Left lobe of liver (tissue), 2 donors: ENCODE data around the gene LMO7. TPM values are rescaled to one million over a fixed set of nuclear protein-coding genes. Genes with fewer than 3 reads are reported as not detected.
A peak's percentile ranks its signal among the peaks of the same experiment; 100 is the strongest.

ENCODE experiments used
- ATAC-seq: fragments of 200-7000 bp; cut with Tn5 transposase; one replicate; pipeline ENCODE4 v1.9.1; 2020; ENCODE audit warnings: mild to moderate bottlenecking, moderate library complexity
- DNase-seq: peaks from one replicate; pipeline ENCODE4 v3.0.0-alpha.2; 2020; ENCODE audit warnings: low spot score
- total RNA-seq: library from RNA; stranded (reverse); gene quantifications from one replicate; pipeline ENCODE4 v1.2.1, GENCODE V29; 2021
- donor health status: DM: no; HTN: no; CAD: no; lungs with moderate emphysema.
- donor health status: DM: no; HTN: yes; CAD: no.

LMO7 gene
- total RNA-seq, 1 donor from 2014 or later = 52.0 TPM

DNA sequence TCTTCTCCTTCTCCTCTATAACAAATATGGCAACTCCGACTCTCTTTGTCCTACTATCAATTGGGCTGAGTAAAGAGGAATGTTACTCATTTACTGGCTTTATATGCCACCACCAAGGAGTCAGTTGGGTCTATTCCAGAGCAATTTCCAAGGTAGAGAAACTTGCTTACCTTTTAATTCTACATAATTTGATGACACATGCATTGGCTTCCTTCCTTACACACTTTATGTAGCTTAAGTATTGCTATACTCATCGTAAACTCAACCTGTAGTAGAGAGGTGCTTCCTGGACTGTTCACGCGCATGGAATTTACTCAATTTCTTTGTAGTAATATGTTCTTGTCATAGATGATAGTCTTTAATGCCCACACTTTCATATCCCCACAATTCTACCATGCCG lies 160.7 kb downstream of the LMO7 start:
- no peak for ATAC-seq
- no peak for DNase-seq

DNA sequence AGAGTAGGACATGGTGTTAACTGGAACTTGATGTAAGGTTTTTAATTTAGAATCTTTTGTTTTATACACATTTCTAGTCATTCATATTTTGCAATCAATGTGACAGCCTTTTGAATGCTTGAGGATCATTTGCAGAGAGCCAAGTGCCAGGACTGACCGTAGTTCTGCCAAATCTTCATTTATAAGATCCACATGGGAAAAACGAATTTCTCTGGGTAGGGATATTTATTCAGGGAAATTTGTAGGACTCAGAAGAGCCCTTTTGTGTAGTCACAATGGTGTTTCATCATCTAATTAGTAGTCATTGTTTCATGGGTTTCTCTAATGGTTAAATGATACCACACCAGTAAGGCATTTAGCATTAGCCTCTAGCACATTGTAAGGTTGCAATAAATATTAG lies 161.1 kb downstream of the LMO7 start:
- no peak for DNase-seq
- no peak for ATAC-seq

DNA sequence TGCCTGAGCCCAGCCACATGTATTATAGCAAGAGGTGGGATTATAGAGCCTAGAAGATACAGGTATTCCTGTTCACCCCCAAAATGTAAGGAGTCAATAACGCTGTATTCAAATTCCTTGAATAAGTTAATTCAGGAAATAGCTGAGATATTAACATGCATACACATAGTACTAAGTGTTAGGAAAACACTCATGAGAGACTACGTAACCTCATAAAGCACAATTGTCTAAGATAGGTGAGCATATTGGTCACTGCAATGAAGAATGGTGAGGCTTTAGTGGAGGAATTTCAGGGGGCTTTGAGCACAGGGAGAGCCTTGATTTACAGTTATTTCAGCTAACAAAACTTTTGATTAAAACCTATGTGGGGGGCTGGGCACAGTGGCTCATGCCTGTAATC lies 161.6 kb downstream of the LMO7 start:
- DNase-seq (no peak), ATAC-seq (no peak)

- DNase-seq (no peak), ATAC-seq (peak; percentile 82)
These were observed 162.5 kb downstream of the LMO7 start for GRCh38 chr13:75798353-75799255.

GRCh38 chr13:75800545-75800944 lies 164.4 kb downstream of the LMO7 start:
- ATAC-seq = no peak
- no peak for DNase-seq

DNA sequence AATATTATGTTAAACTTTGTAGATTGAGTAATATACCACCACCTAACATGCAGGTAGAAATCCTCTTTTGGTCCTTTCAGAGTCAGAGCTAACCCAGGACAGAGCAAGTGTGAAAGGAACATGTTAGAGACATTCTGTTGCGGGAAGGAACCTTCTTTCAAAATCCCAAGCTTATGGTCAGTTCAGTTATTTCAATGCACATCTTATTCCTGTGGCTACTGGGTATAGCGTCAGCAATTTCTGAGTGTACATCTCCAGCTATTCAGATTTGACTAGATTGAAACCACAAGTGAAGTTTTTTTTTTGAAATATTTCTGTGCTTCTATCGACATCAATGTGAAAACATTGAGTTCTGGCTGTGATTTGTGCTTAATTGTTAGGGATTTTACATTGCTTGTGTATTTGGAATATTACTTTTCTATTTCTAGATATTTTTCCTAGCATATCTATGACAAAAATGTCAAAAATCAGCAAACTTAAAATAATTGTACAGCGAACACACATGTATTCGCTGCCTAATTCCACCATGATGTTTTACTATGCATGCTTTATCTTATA lies 165.3 kb downstream of the LMO7 start:
- ATAC-seq = no peak
- no peak for DNase-seq

- no peak for ATAC-seq
- no peak for DNase-seq
These were observed 166.0 kb downstream of the LMO7 start for GRCh38 chr13:75802161-75802560.

DNA sequence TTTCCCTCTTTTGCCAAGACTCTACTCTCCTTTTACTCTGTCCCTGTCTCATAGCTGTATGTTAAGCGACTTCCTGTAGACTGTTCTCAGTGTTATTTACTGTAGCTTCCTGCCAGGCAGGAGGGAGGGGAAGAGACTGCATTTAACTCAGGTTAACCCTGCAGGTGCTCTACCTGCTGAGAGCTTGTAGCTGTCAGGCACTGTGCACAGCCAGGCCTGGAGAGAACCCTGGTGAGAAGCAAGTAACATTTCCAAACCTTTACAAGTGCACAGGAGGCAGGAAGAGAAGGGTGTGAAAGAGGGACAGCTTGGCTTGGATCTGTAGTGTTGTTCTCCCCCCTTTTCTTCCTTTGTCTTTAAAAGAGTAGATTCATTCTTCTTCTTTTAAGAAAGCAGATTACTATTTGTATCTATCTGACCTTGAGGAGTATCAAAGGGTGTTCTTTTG lies 167.1 kb downstream of the LMO7 start:
- ATAC-seq = peak; percentile 33
- DNase-seq = no peak

DNA sequence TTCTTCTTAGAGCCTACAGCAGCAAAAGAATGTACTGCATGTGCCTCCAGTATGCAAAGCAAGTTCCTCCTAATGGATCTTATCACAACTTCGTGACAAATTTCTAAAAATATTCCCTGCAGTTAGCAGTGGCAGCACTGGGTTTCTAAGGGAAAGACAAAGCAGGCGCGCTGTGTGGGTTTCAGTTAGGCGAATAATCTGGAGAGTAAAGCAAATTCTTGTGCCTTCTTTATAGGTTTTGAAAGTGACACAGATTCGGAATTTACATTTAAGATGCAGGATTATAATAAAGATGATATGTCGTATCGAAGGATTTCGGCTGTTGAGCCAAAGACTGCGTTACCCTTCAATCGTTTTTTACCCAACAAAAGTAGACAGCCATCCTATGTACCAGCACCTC lies 167.9 kb downstream of the LMO7 start:
- ATAC-seq (no peak), DNase-seq (no peak)

- ATAC-seq (no peak), DNase-seq (no peak)
These were observed 168.5 kb downstream of the LMO7 start for GRCh38 chr13:75804605-75805004.

DNA sequence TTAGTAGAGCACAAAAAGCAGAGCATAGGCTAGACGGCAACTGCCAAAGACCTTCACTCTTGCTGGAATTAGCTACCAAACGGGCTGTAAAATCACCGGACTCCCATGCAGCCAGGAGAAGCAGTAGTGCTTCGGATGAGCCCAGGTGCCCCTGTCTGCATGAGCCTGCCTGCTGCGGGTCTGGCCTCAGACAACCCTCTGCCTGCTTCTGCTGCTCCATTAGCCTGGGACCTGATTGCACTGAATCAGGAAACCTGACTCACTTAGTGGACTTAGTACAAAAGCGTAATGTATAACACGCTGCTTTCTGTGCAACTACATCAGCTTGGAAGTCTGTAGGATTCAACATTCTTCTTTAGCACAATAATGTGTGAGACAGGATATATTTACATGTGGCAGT lies 170.0 kb downstream of the LMO7 start:
- ATAC-seq = no peak

GRCh38 chr13:75811361-75811760 lies 175.2 kb downstream of the LMO7 start:
- no peak for ATAC-seq
- no peak for DNase-seq

More for the DNA sequence above, 170.0 kb downstream of the LMO7 start:
- no peak for DNase-seq

DNA sequence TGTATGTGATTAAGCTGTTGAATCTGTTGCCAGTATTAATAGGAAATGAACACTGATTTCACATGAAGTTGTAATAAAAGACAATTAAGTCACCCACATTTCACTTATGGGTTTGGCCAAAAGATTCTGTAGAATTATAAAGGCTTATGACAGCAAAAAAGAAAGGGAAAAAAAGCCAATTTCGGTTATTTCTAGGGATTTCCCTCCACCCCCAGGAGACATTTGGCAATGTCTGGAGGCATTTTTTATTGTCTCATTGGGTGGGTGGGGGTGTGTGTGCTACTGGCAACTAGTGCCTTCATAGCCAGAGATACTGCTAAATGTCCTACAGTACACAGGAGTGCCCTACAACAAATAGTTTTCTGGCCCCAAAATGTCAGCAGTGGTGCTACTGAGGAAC lies 175.7 kb downstream of the LMO7 start:
- DNase-seq (no peak), ATAC-seq (no peak)

- DNase-seq = no peak
- ATAC-seq = no peak
These were observed 176.6 kb downstream of the LMO7 start for GRCh38 chr13:75812751-75813181.

- ATAC-seq = no peak
- no peak for DNase-seq
These were observed 177.2 kb downstream of the LMO7 start for GRCh38 chr13:75813323-75813722.

DNA sequence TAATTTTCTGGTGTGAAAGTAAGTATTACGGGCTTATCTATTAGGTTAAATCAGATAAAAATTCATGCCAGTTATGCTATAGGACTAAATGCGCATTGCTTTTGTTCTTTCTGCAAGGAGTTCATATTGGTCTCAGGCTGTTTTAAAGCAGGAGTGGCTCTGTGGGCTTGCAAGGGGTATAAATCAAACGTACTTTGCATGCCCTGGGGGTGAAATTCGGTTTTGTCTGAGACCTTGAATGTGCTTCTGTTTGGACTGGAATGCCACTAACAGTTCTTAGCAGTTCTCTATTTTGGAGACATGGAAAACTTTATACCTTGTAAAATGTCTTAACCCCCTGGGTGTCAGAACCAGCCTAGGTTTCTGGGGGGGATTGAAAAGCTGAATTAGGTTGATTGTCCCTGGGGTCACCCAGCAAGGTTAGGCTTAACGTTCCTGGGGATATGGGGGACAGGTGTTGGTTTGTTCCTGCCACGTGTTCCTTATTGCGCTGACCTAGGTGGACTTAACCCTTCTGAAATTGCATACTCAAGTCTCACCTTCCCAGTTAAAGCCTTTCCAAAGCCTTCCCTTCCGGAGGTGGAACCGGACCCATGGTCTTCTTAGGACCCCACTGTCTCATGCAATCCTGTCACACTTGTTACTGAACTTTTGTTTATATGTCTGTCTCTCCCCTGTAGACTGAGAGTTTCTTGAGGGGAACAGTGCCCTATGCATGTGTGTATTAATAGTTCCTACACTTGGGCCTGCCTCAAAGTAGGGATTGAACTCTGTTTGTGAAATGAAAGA lies 182.2 kb downstream of the LMO7 start:
- DNase-seq (no peak), ATAC-seq (no peak)

- DNase-seq = no peak
- ATAC-seq = no peak
These were observed 182.8 kb downstream of the LMO7 start for GRCh38 chr13:75818968-75819225.

DNA sequence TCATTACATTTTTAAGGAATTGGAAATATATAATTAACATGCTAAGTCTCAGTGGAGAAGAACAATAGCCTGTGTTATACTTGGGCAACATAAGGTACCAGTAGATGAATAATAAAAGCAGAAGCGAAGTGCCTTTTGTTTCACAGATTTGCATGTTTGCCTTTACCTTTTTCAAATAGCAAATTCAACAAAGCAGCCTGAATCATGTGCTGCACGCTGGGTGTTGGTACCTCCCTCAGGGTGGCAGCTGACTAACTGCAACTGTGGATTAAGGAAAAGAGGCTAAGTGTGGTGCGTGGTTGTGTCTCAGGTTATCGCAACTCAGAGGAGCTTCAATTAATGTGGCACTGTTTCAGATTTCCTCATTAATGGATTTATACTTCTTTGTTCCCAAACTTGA lies 189.0 kb downstream of the LMO7 start:
- no peak for ATAC-seq

GRCh38 chr13:75825594-75825993 lies 189.5 kb downstream of the LMO7 start:
- ATAC-seq = no peak
- DNase-seq = no peak

More for the DNA sequence above, 189.0 kb downstream of the LMO7 start:
- no peak for DNase-seq

GRCh38 chr13:75826391-75826790 lies 190.3 kb downstream of the LMO7 start:
- no peak for ATAC-seq
- no peak for DNase-seq

- ATAC-seq = no peak
- no peak for DNase-seq
These were observed 193.7 kb downstream of the LMO7 start for GRCh38 chr13:75829830-75830229.

- DNase-seq (no peak), ATAC-seq (no peak)
These were observed 194.7 kb downstream of the LMO7 start for GRCh38 chr13:75830842-75831241.
